SU-DHL-6 (cell line): ENCODE measurements around the gene SHISA7.

Experiments used
- EZH2phosphoT487 ChIP-seq: fragments of 200-600 bp; sonication (generic), shearing (Covaris generic); conservative IDR thresholded peaks from 2 replicates; pipeline ENCODE4 v1.6.1; 2018; ENCODE audit warnings: mild to moderate bottlenecking, antibody characterized with exemption, low read length, moderate library complexity, mixed read lengths
- TF ChIP-seq, protein P1 (sequence below): fragments of 200-600 bp; sonication (generic); IDR thresholded peaks from one replicate; pipeline ENCODE4 v1.5.1; 2017; ENCODE audit warnings: antibody characterized with exemption, mild to moderate bottlenecking, low read length, moderate library complexity; ENCODE audit not compliant: insufficient read depth, poor library complexity, severe bottlenecking

DNA sequence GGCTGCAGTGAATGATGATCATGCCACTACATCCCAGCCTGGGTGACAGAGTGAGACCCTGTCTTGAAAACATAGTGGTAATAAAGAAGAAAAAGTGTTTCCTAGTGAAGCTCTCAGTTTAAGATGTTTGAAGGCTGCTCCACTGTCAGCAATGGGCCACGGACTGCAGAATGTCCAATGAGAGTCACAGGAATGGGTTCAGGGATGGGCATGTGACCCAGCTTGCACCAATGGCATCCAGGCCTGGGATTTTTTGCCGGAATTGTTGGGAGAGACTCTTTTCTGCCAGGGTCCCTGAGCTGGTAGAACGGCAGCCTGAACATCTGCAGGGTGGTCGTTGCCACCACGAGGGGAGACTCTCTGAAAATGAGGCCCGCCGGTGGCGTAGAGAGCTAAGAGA is 6.3 kb downstream of the SHISA7 start:
- TF ChIP-seq, protein P1, sequence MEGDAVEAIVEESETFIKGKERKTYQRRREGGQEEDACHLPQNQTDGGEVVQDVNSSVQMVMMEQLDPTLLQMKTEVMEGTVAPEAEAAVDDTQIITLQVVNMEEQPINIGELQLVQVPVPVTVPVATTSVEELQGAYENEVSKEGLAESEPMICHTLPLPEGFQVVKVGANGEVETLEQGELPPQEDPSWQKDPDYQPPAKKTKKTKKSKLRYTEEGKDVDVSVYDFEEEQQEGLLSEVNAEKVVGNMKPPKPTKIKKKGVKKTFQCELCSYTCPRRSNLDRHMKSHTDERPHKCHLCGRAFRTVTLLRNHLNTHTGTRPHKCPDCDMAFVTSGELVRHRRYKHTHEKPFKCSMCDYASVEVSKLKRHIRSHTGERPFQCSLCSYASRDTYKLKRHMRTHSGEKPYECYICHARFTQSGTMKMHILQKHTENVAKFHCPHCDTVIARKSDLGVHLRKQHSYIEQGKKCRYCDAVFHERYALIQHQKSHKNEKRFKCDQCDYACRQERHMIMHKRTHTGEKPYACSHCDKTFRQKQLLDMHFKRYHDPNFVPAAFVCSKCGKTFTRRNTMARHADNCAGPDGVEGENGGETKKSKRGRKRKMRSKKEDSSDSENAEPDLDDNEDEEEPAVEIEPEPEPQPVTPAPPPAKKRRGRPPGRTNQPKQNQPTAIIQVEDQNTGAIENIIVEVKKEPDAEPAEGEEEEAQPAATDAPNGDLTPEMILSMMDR = no peak
- TF ChIP-seq EZH2phosphoT487 = no peak
